ENCODE measurements around the gene HOXB6.

HOXB6 gene

GRCh38 chr17:48565022-48565554 is 39.7 kb downstream of the HOXB6 start:
- no peak for DNase-seq (ENCODE audit: low read depth)
- no peak for TF ChIP-seq CTCF (IDR thresholded peaks at IDR 0.05; ENCODE audit: low read depth, low read length, missing control alignments)
- no peak overlapping the region for H3K4me3 ChIP-seq (ENCODE audit: low read depth, low read length)

- no peak overlapping the region for H3K4me3 ChIP-seq (ENCODE audit: low read depth, low read length)
- TF ChIP-seq CTCF (IDR thresholded peaks at IDR 0.05; ENCODE audit: low read depth, low read length, missing control alignments) = no peak
- no peak for DNase-seq (ENCODE audit: low read depth)
These were observed 40.4 kb downstream of the HOXB6 start for GRCh38 chr17:48564188-48565021.

GRCh38 chr17:48563867-48564187 is 41.0 kb downstream of the HOXB6 start:
- no peak overlapping the region for H3K4me3 ChIP-seq (ENCODE audit: low read depth, low read length)
- DNase-seq (ENCODE audit: low read depth) = no peak
- TF ChIP-seq CTCF (IDR thresholded peaks at IDR 0.05; ENCODE audit: low read depth, low read length, missing control alignments) = no peak

- H3K4me3 ChIP-seq (ENCODE audit: low read depth, low read length) = no peak overlapping the region
- TF ChIP-seq CTCF (IDR thresholded peaks at IDR 0.05; ENCODE audit: low read depth, low read length, missing control alignments) = no peak
These were observed 41.4 kb downstream of the HOXB6 start for GRCh38 chr17:48563385-48563838.

GRCh38 chr17:48562934-48563333 is 41.9 kb downstream of the HOXB6 start:
- no peak overlapping the region for H3K4me3 ChIP-seq (ENCODE audit: low read depth, low read length)
- no peak for DNase-seq (ENCODE audit: low read depth)
- no peak for TF ChIP-seq CTCF (IDR thresholded peaks at IDR 0.05; ENCODE audit: low read depth, low read length, missing control alignments)

More at GRCh38 chr17:48563385-48563838, 41.4 kb downstream of the HOXB6 start:
- no peak for DNase-seq (ENCODE audit: low read depth)

- peak; percentile 20 for TF ChIP-seq CTCF (IDR thresholded peaks at IDR 0.05; ENCODE audit: low read depth, low read length, missing control alignments)
- no peak overlapping the region for H3K4me3 ChIP-seq (ENCODE audit: low read depth, low read length)
- no peak for DNase-seq (ENCODE audit: low read depth)
These were observed 42.6 kb downstream of the HOXB6 start for GRCh38 chr17:48561884-48562810.
